ENCODE data around the gene LCE4A.
"Not testable (repeated sequence)": the region's sequence is repeated elsewhere in the genome, so short reads cannot be mapped to it uniquely, and the experiment has no call there.

Gene LCE4A, protein sequence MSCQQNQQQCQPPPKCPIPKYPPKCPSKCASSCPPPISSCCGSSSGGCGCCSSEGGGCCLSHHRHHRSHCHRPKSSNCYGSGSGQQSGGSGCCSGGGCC

DNA sequence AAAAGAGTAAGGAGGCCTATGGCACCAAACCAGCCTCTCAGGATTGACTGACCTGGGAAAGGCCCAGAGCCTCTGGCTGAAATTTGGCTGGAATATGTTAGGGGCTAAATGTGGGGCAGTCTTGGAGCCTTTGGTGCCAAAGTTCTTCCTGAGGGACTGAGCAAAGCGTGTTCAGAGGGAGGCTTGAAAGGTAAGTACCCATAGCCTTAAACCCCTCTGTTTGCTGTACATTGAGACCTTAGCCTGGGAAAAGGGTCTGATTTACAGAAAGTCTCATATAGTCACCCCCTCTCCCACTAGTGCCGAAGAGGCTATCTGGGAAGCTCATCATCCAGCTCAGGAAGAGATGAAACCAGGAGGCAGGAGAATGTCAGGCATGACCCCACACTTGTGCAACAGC, at the start of gene LCE4A:
Gene LCE4A, plus strand, starts transcription at position 301 of the 400 bp plus-strand sequence. CDS start 916 bp downstream, outside the sequence.
- DNase-seq (ENCODE audit: low read depth): no peak

DNA sequence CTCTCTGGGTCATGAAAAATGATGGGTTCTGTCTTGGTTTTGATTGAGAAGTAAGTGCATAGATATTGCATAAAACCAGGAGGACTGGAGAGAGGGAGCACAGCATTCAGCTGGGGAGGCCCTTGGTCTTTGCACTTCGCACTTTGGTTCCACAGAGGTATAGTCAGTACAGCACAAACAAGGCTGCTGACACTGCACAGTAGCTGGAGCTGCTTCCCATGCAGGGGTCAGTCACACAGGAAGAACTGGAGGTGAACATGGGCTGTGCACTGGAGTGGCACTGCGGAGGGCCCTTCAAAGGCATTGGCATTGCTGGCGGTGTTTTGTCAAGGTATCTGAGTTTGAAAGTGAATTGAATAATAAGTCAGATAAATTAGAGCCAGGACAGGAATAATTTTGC, 49.3 kb upstream of the LCE4A start:
- DNase-seq (ENCODE audit: low read depth): no peak

DNA sequence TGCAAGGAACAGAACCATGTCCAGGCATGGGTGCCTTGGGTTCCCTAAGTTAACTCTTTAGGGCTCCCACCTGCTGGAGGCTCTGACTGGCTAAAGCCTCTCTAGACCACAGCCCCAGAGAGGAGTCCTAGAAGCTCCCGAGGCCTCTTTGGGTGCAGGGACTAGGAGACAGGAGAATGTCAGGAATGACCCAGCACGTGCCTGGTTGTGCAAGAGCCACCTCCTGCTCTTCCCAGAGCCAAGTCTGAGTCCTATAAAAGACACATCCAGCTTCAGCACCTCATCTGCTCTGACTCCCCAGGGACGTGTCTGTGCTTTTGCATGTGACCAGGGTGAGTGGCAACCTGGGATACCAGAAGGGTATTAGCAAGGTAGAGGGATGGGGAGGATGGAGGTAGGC, 44.9 kb upstream of the LCE4A start, which contains the start of gene LCE2D:
Gene LCE2D, plus strand, starts transcription at position 283 of the 400 bp plus-strand sequence. CDS start 726 bp downstream, outside the sequence.
- no peak for DNase-seq (ENCODE audit: low read depth)

DNA sequence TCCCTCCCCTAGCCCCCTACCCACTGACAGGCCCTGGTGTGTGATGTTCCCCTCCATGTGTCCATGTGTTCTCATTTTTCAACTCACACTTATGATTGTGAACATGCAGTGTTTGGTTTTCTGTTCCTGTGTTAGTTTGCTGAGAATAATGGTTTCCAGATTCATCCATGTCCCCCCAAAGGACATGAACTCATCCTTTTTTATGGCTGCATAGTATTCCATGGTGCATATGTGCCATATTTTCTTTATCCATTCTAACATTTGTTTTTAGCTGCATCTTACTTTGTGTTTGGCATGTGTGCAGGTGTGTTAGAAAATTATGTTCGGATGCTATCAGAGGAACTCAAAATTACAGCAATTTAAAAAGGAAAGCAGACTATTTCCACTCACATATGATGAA, 41.8 kb upstream of the LCE4A start:
- DNase-seq (ENCODE audit: low read depth): not testable (repeated sequence)

- DNase-seq (ENCODE audit: low read depth): no peak
These were observed 40.3 kb upstream of the LCE4A start for GRCh38 chr1:152667648-152668047.

- DNase-seq (ENCODE audit: low read depth): no peak
These were observed 34.9 kb upstream of the LCE4A start for GRCh38 chr1:152673016-152673415.

DNA sequence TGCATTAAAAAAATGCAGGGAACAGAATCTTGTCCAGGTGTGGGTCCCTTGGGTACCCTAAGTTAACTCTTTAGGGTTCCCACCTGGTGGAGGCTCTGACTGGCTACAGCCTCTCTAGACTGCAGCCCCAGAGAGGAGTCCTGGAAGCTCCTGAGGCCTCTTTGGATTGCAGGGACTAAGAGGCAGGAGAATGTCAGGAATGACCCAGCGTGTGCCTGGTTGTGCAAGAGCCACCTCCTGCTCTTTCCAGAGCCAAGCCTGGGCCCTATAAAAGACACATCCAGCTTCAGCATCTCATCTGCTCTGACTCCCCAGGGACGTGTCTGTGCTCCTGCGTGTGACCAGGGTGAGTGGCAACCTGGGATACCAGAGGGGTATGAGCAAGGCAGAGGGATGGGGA, 33.0 kb upstream of the LCE4A start, which contains the start of gene LCE2C:
Gene LCE2C, plus strand, starts transcription at position 297 of the 400 bp plus-strand sequence. CDS start 737 bp downstream, outside the sequence.
- DNase-seq (ENCODE audit: low read depth): not testable (repeated sequence)

DNA sequence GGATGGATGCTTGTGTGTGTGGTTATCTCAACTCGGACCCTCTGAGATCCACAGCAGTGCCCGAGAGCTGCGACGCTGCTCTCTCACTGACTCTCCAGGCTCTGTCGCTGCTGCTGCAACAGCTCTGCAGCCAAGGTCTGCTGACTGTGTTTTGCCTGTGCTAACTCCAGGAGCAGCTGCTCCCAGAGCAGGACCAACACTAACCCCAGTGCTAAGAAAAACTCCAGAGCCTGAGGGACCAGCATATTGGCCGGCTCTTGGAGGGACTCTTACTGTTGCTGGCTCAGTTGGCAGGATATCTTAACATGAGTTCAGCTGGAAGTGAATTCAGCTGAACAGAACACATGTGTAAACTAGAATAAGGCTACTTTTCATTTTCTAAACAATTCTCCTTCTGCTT, 28.5 kb upstream of the LCE4A start:
- no peak for DNase-seq (ENCODE audit: low read depth)

GRCh38 chr1:152681616-152682015, 26.3 kb upstream of the LCE4A start:
- DNase-seq (ENCODE audit: low read depth): no peak

GRCh38 chr1:152683846-152684245, 24.1 kb upstream of the LCE4A start:
- DNase-seq (ENCODE audit: low read depth): no peak

- not testable (repeated sequence) for DNase-seq (ENCODE audit: low read depth)
These were observed 22.1 kb upstream of the LCE4A start, which contains the start of gene LCE2B for GRCh38 chr1:152685823-152686222. TSS of gene LCE2B (plus strand) at chr1:152686123. CDS start at chr1:152686844, 721 bp downstream.

DNA sequence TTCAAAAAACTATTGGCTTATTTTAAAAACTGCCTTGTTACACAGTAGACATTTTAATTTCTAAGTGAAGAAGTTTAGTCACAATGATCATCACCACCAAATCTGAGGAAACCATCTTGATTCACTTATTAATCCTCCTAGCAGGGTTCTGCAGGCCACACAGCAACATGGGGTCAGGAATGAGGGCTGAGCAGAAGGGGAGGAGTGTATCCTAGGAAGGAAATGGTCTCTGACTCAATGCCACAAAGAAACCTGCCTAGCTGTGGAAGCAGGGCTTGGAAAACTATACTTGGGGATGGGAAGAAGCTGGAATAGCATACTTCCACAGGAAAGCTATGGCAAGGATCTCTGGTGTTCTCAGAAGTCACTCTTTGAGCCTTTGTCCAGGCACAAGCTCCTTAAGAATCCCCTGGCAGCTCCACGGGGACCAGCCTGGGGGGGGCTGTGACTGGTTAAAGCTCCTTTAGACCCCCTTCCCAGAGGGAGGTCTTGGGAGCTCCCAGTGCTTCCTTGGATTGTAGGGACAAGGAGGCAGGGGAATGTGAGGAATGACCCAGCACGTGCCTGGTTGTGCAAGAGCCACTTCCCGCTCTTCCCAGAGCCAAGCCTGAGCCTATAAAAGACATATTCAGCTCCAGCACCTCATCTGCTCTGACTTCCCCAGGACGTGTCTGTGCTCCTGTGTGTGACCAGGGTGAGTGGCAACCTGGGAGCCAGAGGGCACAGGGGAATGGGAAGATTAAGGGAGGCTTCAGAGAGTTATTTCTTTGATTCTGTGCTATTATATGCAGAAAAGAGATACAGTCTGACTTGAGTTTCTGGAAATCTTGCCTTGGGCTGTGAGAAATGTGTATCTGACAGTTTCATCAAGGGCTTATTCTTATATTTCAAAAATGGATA, 10.0 kb upstream of the LCE4A start, which contains the start of gene LCE2A:
Gene LCE2A, plus strand, starts transcription at position 645 of the 900 bp plus-strand sequence. CDS start 557 bp downstream, outside the sequence.
- DNase-seq (ENCODE audit: low read depth): no peak

DNA sequence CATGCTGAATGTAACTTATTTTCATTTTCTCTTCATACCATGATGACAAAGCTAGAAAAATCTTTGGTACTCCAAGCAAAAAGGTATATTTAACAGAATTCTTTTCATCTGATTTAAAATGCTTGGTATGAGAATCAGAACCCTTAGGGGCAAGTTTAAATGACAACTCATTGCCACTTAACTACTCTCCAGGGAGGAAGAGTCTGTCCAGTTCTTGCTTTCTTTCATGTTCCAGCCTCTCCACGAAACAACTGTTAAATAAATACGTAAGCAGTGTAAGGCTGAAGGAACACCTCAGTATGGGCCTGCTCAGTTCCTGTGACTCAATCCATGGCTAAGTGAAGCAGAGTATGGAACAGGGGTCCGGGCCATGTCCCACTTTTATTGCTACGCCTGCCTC, 8.2 kb upstream of the LCE4A start:
- no peak for DNase-seq (ENCODE audit: low read depth)

DNA sequence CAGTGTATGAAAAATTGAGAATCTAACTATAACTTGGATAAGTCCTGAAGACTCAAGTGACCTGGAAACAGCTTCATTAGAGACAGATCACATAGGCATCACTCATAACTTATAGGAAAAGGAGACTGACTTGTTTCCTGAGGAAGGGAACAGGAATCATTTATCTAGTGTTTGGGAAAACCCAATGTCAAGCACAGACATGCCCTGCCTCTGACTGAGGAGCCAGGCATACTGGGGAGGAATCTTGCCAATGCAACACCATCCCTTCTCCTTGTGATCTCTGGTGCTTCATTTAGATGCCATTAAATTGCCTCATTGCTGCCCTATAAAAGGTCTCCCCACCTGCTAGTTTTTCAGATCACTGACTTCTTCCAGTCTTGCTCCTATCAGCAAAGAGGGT, 10.3 kb downstream of the LCE4A start:
- DNase-seq (ENCODE audit: low read depth): no peak

GRCh38 chr1:152725261-152725660, 17.3 kb downstream of the LCE4A start:
- DNase-seq (ENCODE audit: low read depth): no peak

GRCh38 chr1:152728986-152729385, 21.0 kb downstream of the LCE4A start:
- DNase-seq (ENCODE audit: low read depth): no peak

DNA sequence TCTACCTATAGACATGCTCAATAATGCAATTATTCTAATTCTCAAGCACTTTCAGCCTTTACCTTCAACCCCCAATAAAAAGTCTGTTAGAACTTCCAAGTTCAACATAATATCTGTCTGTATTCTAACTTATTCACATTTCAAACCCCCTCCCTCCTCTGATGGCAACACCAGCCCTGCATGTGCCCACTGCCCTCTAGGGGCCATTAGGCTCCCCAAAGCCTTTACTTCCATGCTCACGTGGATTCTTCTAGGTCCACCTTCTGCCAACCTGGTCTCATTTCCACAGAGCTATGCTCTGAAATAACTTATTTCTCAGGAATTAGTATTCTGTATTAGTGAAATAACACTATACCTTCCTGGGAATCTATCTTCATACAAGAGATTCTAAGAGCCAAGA, 27.7 kb downstream of the LCE4A start:
- DNase-seq (ENCODE audit: low read depth): no peak

DNA sequence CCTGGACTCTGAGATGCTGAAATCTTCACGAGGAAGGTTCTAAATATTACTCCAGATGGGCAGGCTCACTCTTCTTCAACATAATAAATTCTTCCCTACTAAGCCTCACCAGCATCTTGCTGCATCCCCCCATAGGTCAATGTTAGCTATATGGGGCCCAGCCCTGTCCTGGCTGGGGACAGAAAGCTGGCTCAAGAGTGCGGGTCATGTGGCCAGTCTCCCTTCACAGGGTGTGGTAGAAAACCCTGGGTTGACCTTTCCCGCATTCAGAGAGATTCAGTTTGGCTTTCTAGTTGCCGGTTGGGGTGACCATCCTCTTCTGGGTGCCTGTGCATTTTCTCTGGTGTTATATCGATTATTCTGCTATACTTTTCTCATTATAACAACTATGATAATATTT, 30.0 kb downstream of the LCE4A start:
- no peak for DNase-seq (ENCODE audit: low read depth)

DNA sequence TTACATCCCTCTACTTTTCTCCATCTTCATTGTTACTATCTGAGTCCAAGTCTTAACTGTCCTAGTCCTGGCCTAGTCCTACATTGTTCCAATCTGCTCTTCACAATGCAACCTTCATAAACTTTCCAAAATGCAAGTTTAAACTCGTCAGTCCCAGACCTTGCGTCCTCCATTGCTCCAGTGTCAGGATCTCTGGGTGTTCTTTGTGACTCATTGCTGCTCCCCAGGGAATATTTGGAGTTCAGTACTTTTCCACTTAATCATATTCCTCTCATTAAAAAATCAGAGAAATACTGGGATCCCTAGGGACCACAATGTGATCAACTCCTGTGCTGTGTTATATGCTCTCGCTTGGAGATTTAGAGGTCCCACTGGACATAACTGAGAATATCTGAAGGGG, 31.9 kb downstream of the LCE4A start:
- no peak for DNase-seq (ENCODE audit: low read depth)

- no peak for DNase-seq (ENCODE audit: low read depth)
These were observed 33.7 kb downstream of the LCE4A start for GRCh38 chr1:152741656-152742055.

DNA sequence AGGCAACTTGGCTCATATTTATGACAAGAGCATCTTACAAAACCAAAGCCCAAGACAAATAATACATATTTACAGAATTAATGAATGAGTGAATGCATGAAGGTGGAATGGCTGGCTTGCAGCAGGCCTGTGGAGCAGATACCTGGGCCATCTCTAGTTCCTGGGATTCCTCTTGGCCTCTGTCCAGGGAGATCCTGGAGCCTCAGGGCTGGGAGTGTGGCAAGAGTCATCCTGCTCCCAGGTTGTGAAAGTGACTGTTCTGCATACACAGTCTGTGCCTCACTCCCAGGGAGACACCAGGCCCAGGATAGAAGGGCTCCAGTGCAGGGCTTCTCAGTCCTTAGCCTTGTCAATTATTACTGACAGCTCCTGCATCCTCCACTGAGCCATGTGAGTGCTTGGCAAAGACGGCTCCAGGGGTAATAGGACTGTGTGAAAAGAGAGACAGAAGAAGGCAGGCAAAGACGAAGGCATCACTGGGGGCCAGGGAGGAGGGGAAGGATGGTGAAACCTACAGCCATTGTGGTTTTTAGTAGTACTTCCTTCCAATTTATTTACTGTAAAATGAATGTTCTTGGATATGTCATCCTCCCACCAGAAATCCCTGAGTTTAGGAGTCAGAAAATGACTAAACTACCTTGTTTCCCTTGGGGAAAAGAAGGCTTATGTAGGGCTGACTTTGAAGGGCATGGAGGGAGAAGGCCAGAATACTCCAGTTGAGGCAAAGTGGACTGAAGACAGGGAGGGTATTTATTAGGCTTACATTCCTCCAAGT, 35.6 kb downstream of the LCE4A start:
- no peak for DNase-seq (ENCODE audit: low read depth)

- DNase-seq (ENCODE audit: low read depth): no peak
These were observed 37.3 kb downstream of the LCE4A start for GRCh38 chr1:152745289-152745704.
